ENCODE data around the gene MRAP2. TPM values are rescaled to one million over a fixed set of nuclear protein-coding genes. Genes with fewer than 3 reads are reported as not detected.

MRAP2 gene
- total RNA-seq, 1 experiment from 2014 or later, result 1.4 TPM

DNA sequence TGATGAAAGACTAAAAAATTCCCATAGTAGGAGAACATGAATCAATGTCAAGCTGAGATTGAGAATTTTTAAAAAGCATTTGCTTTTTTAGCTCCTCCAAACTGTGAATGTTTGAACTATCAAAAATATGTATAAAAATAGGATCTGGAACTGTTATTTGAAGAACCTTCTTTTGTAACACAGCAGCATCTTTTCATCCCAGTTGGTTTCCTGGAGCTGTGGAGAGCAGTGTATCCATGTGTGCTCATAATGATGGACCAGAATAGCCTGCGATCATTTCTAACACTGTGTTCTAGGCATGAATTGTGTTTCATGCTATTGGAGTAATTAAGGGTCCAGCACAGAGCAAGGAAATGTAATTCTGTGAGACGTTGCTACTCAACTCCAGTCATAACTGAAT lies 22.1 kb downstream of the MRAP2 start:
- Histone ChIP-seq H3K4me1 (no peaks in the 10 kb centered on the region), H3K27me3 (replicated peaks; ENCODE audit: control insufficient read depth, insufficient read depth, low read length) (no peaks in the 10 kb centered on the region), H3K9me3 (no peaks in the 10 kb centered on the region), H3K36me3 (ENCODE audit: control insufficient read depth, insufficient read depth, low read length) (no peaks in the 10 kb centered on the region), H3K4me3 (ENCODE audit: low read depth, low read length) (no peak overlapping the region)
- intact Hi-C loops (cut with micrococcal nuclease; ENCODE audit: unreplicated experiment), result no loop called here
- Mint-ChIP-seq H3K4me1 (ENCODE audit: low read depth, unreplicated experiment) (no peaks in the 10 kb centered on the region), H3K27me3 (ENCODE audit: insufficient read depth, unreplicated experiment) (no peaks in the 10 kb centered on the region), H3K4me3 (ENCODE audit: unreplicated experiment) (no peak overlapping the region), H3K9me3 (ENCODE audit: unreplicated experiment) (no peaks in the 10 kb centered on the region), H3K27ac (ENCODE audit: unreplicated experiment) (no peak overlapping the region), H3K36me3 (ENCODE audit: insufficient read depth, unreplicated experiment) (no peaks in the 10 kb centered on the region)
- CTCF ChIA-PET, result no interaction called here
- TF ChIP-seq, protein P1, sequence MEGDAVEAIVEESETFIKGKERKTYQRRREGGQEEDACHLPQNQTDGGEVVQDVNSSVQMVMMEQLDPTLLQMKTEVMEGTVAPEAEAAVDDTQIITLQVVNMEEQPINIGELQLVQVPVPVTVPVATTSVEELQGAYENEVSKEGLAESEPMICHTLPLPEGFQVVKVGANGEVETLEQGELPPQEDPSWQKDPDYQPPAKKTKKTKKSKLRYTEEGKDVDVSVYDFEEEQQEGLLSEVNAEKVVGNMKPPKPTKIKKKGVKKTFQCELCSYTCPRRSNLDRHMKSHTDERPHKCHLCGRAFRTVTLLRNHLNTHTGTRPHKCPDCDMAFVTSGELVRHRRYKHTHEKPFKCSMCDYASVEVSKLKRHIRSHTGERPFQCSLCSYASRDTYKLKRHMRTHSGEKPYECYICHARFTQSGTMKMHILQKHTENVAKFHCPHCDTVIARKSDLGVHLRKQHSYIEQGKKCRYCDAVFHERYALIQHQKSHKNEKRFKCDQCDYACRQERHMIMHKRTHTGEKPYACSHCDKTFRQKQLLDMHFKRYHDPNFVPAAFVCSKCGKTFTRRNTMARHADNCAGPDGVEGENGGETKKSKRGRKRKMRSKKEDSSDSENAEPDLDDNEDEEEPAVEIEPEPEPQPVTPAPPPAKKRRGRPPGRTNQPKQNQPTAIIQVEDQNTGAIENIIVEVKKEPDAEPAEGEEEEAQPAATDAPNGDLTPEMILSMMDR (IDR thresholded peaks at IDR 0.05; ENCODE audit: insufficient read depth in 1 of 2, low read depth in 1 of 2, low read length in 1 of 2, severe bottlenecking in 1 of 2, unreplicated experiment in 1 of 2), result no peak
- POLR2A ChIA-PET, result no interaction called here
- no TSS peak for BruUV-seq (replicated peaks)
- DNase-seq, result no peak

DNA sequence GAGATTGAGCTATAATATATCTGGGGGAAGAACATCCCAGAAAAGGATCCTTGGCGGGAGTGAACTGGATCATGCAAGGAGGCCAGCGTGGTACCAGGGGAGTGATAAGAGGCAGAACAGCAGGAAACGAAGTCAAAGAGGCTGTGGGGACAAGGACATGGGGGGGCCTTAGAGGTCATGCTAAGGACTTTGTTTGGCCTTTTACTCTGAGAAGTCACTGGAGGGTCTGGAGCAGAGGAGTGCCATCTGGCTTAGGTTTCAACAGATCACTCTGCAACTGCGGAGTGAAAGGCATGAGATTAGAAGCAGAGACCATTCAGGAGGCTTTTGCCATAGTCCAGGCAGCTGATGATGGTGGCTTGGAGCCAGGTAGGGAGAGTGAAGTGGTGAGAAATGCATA lies 24.3 kb downstream of the MRAP2 start:
- Mint-ChIP-seq H3K9me3 (ENCODE audit: unreplicated experiment) (no peaks in the 10 kb centered on the region), H3K4me3 (ENCODE audit: unreplicated experiment) (no peak overlapping the region), H3K27me3 (ENCODE audit: insufficient read depth, unreplicated experiment) (no peaks in the 10 kb centered on the region), H3K27ac (ENCODE audit: unreplicated experiment) (no peak overlapping the region), H3K36me3 (ENCODE audit: insufficient read depth, unreplicated experiment) (no peaks in the 10 kb centered on the region), H3K4me1 (ENCODE audit: low read depth, unreplicated experiment) (no peaks in the 10 kb centered on the region)
- TF ChIP-seq, protein P1 (IDR thresholded peaks at IDR 0.05; ENCODE audit: insufficient read depth in 1 of 2, low read depth in 1 of 2, low read length in 1 of 2, severe bottlenecking in 1 of 2, unreplicated experiment in 1 of 2), result no peak
- DNase-seq, result no peak
- intact Hi-C loops (cut with micrococcal nuclease; ENCODE audit: unreplicated experiment), result no loop called here
- Histone ChIP-seq H3K4me1 (peaks cover 11% of the 10 kb centered on the region; the same call in 1 of the 2 replicates), H3K27me3 (replicated peaks; ENCODE audit: control insufficient read depth, insufficient read depth, low read length) (no peaks in the 10 kb centered on the region), H3K36me3 (ENCODE audit: control insufficient read depth, insufficient read depth, low read length) (no peaks in the 10 kb centered on the region), H3K9me3 (0 out of 2 replicates have a peak, but pooled peaks cover 1% of the 10 kb centered on the region), H3K4me3 (ENCODE audit: low read depth, low read length) (no peak overlapping the region)
- ChIA-PET CTCF (no interaction called here), POLR2A (no interaction called here)
- BruUV-seq (replicated peaks), result no TSS peak

DNA sequence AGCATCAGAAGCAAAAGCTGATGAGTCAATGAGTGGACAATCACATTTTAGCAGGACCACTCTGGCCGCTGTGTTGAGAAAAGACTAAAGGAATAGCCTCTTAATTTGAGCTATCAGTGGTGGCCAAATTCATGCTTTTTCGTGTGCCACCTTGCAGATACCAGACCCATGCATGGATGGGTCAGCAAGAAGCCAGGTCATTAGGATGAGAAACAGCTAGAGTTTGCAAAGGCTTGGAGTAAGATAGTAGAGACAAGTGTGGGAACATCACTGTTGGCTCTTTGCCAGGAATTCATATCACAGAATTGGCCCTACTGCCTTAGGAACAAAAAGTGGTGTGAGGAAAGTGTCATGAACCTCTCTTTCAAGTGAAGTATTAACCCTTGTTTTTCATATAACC lies 25.5 kb downstream of the MRAP2 start:
- H3K9me3 Mint-ChIP-seq (ENCODE audit: unreplicated experiment), result no peaks in the 10 kb centered on the region
- Histone ChIP-seq H3K9me3 (0 out of 2 replicates have a peak, but pooled peaks cover 3% of the 10 kb centered on the region), H3K4me1 (peaks cover 12% of the 10 kb centered on the region; the same call in 1 of the 2 replicates), H3K36me3 (ENCODE audit: control insufficient read depth, insufficient read depth, low read length) (no peaks in the 10 kb centered on the region), H3K4me3 (ENCODE audit: low read depth, low read length) (no peak overlapping the region), H3K27me3 (replicated peaks; ENCODE audit: control insufficient read depth, insufficient read depth, low read length) (no peaks in the 10 kb centered on the region)
- no peaks in the 10 kb centered on the region for H3K4me1 Mint-ChIP-seq (ENCODE audit: low read depth, unreplicated experiment)
- no peak overlapping the region for H3K27ac Mint-ChIP-seq (ENCODE audit: unreplicated experiment)
- H3K4me3 Mint-ChIP-seq (ENCODE audit: unreplicated experiment), result no peak overlapping the region
- ChIA-PET POLR2A (no interaction called here), CTCF (no interaction called here)
- intact Hi-C loops (cut with micrococcal nuclease; ENCODE audit: unreplicated experiment), result no loop called here
- no peaks in the 10 kb centered on the region for H3K36me3 Mint-ChIP-seq (ENCODE audit: insufficient read depth, unreplicated experiment)
- BruUV-seq (replicated peaks), result no TSS peak
- no peak for DNase-seq
- no peaks in the 10 kb centered on the region for H3K27me3 Mint-ChIP-seq (ENCODE audit: insufficient read depth, unreplicated experiment)
- TF ChIP-seq, protein P1 (IDR thresholded peaks at IDR 0.05; ENCODE audit: insufficient read depth in 1 of 2, low read depth in 1 of 2, low read length in 1 of 2, severe bottlenecking in 1 of 2, unreplicated experiment in 1 of 2), result no peak

All from Caco-2 (cell line).